DMS79 treated with DMSO at 0.1 percent for 48 hours (cell line): Measurements from ENCODE around the gene CERS6.
"Not testable (repeated sequence)": the region's sequence is repeated elsewhere in the genome, so short reads cannot be mapped to it uniquely, and the experiment has no call there.

Experiments
- DNase-seq: peaks from one replicate; lab custom pipeline; 2025; lab: John Stamatoyannopoulos, UW

Gene CERS6

GRCh38 chr2:168455645-168456520 is at the start of gene CERS6:
TSS of gene CERS6 (plus strand) at chr2:168456272. CDS start at chr2:168456449, 177 bp downstream.
- peak; percentile 72 for DNase-seq

- DNase-seq = not testable (repeated sequence)
Observed at GRCh38 chr2:168412301-168412700, 43.8 kb upstream of the CERS6 start.

GRCh38 chr2:168413101-168413500 is 43.0 kb upstream of the CERS6 start:
- not testable (repeated sequence) for DNase-seq

- no peak for DNase-seq
Observed at GRCh38 chr2:168416555-168416954, 39.5 kb upstream of the CERS6 start.

GRCh38 chr2:168422584-168422983 is 33.5 kb upstream of the CERS6 start:
- DNase-seq = no peak

GRCh38 chr2:168424112-168424951 is 31.7 kb upstream of the CERS6 start:
- no peak for DNase-seq

- no peak for DNase-seq
Observed at GRCh38 chr2:168424971-168425370, 31.1 kb upstream of the CERS6 start.

GRCh38 chr2:168426861-168427260 is 29.2 kb upstream of the CERS6 start:
- no peak for DNase-seq

- DNase-seq = no peak
Observed at GRCh38 chr2:168427451-168427850, 28.6 kb upstream of the CERS6 start.

GRCh38 chr2:168428431-168428830 is 27.6 kb upstream of the CERS6 start:
- no peak for DNase-seq

- no peak for DNase-seq
Observed at GRCh38 chr2:168429988-168430387, 26.1 kb upstream of the CERS6 start.

- DNase-seq = no peak
Observed at GRCh38 chr2:168430431-168430830, 25.6 kb upstream of the CERS6 start.

- no peak for DNase-seq
Observed at GRCh38 chr2:168431301-168432024, 24.6 kb upstream of the CERS6 start.

GRCh38 chr2:168432100-168432499 is 24.0 kb upstream of the CERS6 start:
- no peak for DNase-seq

- no peak for DNase-seq
Observed at GRCh38 chr2:168432565-168433186, 23.4 kb upstream of the CERS6 start.

GRCh38 chr2:168433527-168433926 is 22.5 kb upstream of the CERS6 start:
- no peak for DNase-seq

GRCh38 chr2:168434146-168434545 is 21.9 kb upstream of the CERS6 start:
- DNase-seq = peak; percentile 26

GRCh38 chr2:168436840-168437239 is 19.2 kb upstream of the CERS6 start:
- no peak for DNase-seq

- DNase-seq = no peak
Observed at GRCh38 chr2:168438553-168438952, 17.5 kb upstream of the CERS6 start.

GRCh38 chr2:168439536-168439935 is 16.5 kb upstream of the CERS6 start:
- no peak for DNase-seq

GRCh38 chr2:168441214-168441872 is 14.7 kb upstream of the CERS6 start:
- DNase-seq = no peak
